HG02642 (cell line): Measurements from ENCODE around the gene MPL.

Source experiments
- ATAC-seq: cut with Tn5 transposase; IDR thresholded peaks from one replicate; pipeline ENCODE4 v1.9.1; 2021; ENCODE audit warnings: mild to moderate bottlenecking; ENCODE audit not compliant: unreplicated experiment, poor library complexity

MPL gene

GRCh38 chr1:43305926-43306687 lies 31.5 kb upstream of the MPL start:
- ATAC-seq = no peak

GRCh38 chr1:43306688-43307457 lies 30.7 kb upstream of the MPL start:
- ATAC-seq = no peak

GRCh38 chr1:43307458-43308158 lies 30.0 kb upstream of the MPL start:
- no peak for ATAC-seq

GRCh38 chr1:43308635-43309404 lies 28.8 kb upstream of the MPL start:
- ATAC-seq = no peak

- ATAC-seq = no peak
Observed at GRCh38 chr1:43309405-43310025, 28.1 kb upstream of the MPL start.

GRCh38 chr1:43311521-43311920 lies 26.1 kb upstream of the MPL start:
- no peak for ATAC-seq

GRCh38 chr1:43312212-43312623 lies 25.4 kb upstream of the MPL start:
- ATAC-seq = no peak

GRCh38 chr1:43312663-43313515 lies 24.7 kb upstream of the MPL start:
- ATAC-seq = no peak

GRCh38 chr1:43313771-43314170 lies 23.8 kb upstream of the MPL start:
- no peak for ATAC-seq

- ATAC-seq = no peak
Observed at GRCh38 chr1:43314233-43314632, 23.4 kb upstream of the MPL start.

- ATAC-seq = no peak
Observed at GRCh38 chr1:43315481-43315880, 22.1 kb upstream of the MPL start.

- ATAC-seq = no peak
Observed at GRCh38 chr1:43315963-43316737, 21.5 kb upstream of the MPL start.

GRCh38 chr1:43316738-43317520 lies 20.7 kb upstream of the MPL start:
- ATAC-seq = no peak

- ATAC-seq = no peak
Observed at GRCh38 chr1:43317817-43318471, 19.7 kb upstream of the MPL start.

GRCh38 chr1:43318831-43319230 lies 18.8 kb upstream of the MPL start:
- ATAC-seq = no peak

GRCh38 chr1:43319288-43319687 lies 18.3 kb upstream of the MPL start:
- ATAC-seq = no peak

GRCh38 chr1:43319766-43320165 lies 17.9 kb upstream of the MPL start:
- no peak for ATAC-seq
